HG03135 (cell line): ENCODE results near the gene MTX1.
A peak's percentile ranks its signal among the peaks of the same experiment; 100 is the strongest.
"Not testable (repeated sequence)": the region's sequence is repeated elsewhere in the genome, so short reads cannot be mapped to it uniquely, and the experiment has no call there.

Experiments
- ATAC-seq: cut with Tn5 transposase; IDR thresholded peaks from one replicate; pipeline ENCODE4 v1.9.1; 2021; ENCODE audit warnings: mild to moderate bottlenecking, moderate library complexity; ENCODE audit not compliant: unreplicated experiment

MTX1 gene

DNA sequence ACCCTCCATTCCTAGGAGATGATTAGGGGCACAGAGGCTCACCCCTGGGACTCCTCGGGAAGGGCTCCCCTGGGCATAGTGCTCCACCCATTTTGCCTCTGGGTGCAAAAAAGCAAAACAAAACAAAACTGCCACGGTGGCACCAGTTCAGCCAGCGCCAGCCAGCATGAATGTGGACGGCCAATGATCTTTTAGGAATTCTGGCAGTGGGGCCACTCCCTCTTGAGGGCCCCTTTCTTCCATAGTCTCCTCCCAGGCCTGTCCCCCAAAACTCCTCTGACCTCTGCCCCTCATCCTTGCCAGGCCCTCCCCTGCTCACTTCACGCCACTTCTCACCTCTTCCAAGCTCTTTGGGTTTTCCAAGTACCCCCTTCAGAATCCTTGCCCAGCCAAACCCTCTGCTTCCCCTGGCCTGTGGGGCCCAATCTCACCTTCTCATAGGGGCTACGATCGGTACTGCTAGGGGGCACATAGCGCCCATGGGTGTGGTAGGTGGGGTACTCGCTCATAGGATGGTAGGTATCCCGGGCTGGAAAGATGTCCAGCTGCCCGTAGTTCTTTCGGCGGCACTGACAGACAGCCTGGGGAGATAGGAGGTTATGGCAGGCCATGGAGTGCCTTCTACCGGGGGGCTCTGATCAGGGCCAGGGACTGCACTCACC, 21.6 kb upstream of the MTX1 start:
- ATAC-seq, result no peak

DNA sequence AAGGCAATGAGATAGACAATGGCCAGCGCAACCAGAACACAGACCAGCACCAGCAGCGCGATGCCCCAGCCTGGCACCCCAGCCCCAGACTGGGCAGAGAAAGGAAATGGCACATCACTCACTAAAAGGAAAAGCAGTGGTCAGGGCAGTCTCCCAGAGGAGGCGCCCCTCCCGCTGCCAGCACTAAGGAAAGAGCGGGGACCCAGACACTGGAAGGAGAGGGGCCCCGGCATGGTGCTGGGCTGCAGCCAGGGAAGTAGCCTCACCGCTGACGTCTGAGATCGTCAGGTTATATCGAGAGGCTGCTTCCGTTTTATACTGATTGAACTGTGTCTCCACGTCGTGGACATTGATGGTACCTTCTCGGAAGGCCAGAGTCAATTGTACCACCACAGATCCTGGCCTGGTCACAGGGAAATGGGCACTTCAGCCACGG, 21.0 kb upstream of the MTX1 start:
- no peak for ATAC-seq

DNA sequence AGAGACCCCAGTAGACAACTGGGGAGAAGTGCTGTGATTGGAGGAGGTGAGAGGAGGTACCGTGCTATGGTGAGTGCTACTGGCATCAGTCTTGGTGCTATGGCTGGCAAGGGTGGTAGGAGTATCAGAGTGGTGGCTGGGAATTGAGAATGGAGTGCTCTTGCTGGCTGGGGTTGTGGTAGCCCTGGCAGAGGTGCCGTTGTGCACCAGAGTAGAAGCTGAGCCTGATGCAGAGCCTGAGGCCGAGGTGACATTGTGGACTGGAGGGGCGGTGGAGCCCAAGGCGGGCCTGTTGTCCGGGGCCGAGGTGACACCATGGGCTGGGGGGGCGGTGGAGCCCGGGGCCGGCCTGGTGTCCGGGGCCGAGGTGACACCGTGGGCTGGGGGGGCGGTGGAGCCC, 20.2 kb upstream of the MTX1 start:
- ATAC-seq, result no peak

GRCh38 chr1:155189926-155190325, 18.6 kb upstream of the MTX1 start:
- not testable (repeated sequence) for ATAC-seq

DNA sequence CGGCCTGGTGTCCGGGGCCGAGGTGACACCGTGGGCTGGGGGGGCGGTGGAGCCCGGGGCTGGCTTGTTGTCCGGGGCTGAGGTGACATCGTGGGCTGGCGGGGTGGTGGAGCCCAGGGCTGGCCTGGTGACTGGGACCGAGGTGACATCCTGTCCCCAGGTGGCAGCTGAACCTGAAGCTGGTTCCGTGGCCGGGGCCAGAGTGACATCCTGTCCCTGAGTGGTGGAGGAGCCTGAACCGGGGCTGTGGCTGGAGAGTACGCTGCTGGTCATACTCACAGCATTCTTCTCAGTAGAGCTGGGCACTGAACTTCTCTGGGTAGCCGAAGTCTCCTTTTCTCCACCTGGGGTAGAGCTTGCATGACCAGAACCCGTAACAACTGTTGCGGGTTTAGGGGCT, 16.6 kb upstream of the MTX1 start:
- ATAC-seq, result no peak

- no peak for ATAC-seq
Measured at GRCh38 chr1:155192346-155193274, 15.9 kb upstream of the MTX1 start.

DNA sequence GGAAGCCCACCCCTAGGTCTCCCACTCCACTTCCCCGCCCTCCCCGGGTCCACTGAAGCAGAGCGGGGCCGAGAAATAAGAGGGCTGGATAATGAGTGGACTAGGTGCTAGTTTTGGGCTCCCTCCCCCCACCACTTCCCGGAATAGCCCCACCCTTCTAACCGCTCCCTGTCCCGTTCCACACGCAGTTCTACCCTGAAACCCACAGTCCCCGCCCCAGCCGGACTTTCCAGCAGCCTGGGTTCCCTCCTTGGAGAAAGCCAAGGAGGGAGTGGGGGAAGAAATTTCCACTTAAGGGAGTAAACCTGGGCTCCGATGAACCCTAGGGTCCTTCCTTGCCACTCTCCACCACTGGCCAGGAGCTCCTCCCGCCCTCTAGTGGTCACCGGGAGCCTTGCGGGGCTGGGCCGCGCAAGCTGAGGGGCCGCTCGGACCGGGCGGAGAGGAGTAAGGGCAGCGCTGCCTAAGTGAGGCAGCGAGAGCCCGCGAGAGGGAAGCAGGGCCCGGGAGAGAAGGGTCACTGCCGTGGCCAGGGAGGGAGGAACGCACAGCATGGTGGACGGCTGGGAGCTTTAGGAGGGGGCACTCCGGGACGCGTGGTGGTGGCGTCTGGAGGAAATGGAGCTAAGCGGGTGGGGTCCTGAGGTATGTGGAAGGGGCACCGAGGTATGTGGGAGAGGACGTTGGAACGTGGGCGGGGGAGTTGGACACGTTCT, 15.1 kb upstream of the MTX1 start:
- ATAC-seq, result peak; percentile 61

GRCh38 chr1:155193991-155194240, 14.6 kb upstream of the MTX1 start:
- ATAC-seq, result not testable (repeated sequence)

- no peak for ATAC-seq
Measured at GRCh38 chr1:155195201-155196102, 13.0 kb upstream of the MTX1 start.

DNA sequence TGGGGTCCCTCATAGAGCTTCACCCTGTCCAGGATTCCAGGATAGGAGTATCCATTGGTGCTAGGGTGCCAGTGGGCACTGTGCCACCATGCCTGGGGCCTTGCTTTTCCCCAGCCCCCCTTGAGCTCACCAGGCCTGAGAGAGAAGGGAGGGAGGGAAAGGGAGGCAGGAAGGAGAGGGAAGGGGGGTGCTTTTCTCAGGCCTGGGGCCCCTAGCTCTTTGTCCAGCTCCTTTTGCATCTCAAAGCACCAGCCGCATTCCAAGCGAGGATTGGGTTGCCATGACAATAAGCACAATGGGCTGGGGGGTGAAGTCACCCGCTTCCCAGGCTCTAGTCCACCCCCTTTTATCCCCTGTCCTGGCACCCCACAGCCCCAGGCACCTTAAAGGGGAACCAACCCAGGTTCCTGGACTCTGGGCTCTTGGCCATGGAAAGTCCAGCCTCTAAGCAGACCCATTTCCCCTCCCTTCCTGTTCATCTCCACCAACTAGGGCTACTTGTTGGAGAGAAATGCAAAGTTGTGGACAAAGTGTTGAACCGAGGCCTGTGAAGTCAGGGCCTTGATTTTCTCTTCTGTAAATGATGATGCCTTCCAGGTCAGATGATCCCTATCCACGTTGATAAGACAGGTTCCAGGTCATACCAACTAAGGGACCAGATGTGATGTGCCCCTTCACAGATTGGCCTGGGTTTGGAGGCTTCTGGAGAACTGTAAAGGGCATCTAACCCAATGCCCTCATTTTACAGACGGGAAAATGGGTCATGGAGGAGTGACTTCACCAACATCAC, 12.2 kb upstream of the MTX1 start:
- ATAC-seq, result no peak

GRCh38 chr1:155196893-155197638, 11.4 kb upstream of the MTX1 start:
- ATAC-seq, result no peak

DNA sequence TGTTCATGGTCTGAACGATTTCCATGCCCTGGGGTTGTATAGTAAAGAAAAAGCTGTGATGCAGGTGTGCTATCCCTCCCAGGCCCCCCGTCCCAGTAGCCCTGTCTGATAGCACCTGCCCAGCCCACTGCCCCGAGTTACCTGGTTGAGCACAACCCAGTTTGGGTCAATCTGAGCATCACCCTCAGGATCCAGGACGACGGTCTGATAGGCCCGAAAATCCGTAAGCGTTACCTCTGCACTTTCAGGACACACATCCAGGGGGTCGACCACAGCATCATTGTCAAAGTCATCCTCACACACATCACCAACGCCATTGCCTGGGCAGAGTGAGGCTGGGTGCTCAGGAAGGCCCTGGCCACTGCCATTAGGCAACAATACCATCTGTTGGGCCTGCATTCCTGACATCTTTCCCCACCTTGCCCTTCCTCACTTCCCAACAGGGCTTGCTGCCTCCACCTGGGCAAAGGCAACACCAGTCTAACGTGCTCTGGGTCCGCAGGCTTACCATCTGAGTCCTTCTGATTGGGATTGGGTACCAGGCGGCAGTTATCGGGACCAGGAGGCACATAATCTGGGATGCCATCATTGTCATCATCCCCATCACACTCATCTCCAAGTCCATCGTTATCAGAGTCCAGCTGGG, 10.5 kb upstream of the MTX1 start:
- ATAC-seq, result no peak

DNA sequence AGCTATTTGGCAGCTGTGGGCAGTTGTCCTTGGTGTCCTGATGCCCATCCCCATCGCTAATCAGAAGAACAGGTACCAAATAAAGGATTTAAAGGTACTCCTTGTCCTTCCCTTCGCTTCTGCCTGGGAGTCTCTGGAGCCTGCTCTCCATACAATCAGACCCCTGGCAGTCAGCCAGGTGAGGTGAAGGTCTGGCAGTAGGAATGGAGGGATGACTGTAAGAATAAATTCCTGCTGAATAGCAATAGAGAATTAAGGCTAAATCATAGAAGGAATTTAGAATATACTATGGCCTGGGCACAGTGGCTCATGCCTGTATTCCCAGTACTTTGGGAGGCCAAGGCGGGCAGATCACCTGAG, 10.0 kb upstream of the MTX1 start:
- no peak for ATAC-seq

DNA sequence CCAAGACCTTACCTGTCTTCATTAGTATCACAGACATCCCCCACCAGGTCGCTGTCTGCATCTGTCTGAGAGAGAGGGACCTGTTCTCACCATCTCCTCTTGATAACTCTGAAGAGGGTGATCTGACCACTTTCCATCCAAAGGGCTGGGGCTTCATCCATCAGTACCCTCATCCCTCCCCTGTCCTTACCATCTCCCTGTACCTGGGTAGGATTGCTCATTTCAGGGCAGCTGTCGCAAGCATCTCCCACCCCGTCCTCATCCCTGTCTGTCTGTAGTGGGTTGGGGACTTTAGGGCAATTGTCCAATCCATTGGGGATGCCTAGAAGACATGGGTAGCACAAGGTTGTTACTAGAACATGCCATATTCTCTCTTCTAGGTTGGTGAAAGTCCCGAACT, 8.7 kb upstream of the MTX1 start:
- no peak for ATAC-seq

GRCh38 chr1:155200920-155201319, 7.6 kb upstream of the MTX1 start:
- no peak for ATAC-seq

DNA sequence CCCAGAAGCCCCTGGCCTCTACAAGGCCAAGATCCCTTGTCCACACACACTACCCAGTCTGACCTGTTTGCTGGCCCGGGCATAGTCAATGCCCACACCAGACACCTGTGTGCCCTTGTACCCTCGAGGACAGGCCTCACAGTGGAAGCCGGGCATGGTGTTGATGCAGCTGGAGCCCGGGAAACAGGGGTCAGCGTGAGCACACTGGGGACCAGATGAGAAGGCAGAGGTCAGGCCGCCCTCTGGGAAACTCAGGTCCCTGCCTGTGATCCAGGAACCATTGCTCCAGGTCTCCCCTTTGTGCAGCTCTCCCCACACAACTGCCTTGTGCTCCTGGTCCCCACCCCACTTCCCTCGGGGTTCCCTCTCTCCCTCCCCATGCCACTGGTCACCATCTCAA, 6.3 kb upstream of the MTX1 start:
- ATAC-seq, result no peak

DNA sequence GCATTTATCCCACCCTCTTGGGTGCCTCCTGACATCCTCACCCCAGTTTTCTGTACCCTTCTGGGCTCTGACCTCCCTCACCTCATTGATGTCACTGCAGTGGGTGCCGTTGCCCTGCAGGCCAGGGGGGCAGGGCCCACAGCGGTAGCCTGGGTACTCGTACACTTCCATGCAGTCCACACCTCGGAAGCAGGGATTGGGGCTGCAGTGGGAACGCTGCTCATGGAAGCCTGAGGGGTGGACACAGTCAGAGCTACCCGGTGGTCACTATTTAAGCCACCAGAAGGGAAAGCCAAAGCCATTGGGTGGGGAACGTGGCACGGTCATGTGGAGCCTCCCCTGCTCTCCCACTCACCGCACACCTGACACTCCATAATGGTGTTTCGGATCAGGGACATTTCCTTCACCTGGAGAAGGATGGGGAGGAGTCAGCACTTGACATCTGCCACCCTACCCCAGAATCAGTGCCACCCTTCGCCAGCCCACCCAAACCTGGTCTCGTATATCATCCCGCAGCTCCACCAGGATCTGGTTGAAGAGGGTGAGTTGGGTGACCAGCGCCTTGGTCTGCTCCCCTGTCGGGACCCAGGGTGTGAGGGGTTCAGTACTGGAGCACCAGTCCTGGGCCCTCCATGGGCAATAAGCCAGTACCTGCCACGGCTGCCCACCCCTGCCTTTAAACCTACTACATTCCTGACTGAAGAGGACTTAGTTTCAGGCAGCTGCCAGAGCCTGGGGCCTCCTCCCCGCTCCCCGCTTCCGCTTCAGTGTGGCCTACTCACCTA, 5.6 kb upstream of the MTX1 start:
- no peak for ATAC-seq

DNA sequence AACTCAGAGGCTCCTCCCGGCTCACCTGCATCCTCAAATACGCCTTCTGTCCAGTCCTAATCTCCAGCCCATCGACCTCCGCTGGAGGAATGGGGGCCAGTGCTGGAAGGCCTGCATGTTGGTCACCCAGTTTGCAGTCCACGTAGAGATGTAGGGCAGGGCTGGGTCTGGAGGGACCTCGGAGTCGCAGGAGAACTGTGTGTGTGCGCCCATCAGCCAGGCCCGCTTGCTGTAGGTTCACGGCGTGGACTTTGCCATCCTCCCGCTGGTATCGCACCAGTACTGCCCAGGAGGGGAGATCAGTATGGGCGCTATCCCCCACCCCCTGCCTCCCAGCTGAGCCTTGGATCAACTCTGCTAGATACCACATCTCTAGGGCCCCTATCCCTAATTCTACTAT, 3.5 kb upstream of the MTX1 start:
- ATAC-seq, result no peak
